ENCODE measurements around the gene CFAP69.
"Not testable (repeated sequence)": the region's sequence is repeated elsewhere in the genome, so short reads cannot be mapped to it uniquely, and the experiment has no call there.

Gene CFAP69

GRCh38 chr7:90347759-90348158, 102.8 kb downstream of the CFAP69 start:
- no peak overlapping the region for H3K27ac ChIP-seq (ENCODE audit: insufficient read depth, low read length, poor library complexity, severe bottlenecking)
- H3K4me3 ChIP-seq (ENCODE audit: insufficient read depth, low read depth, low read length, poor library complexity, severe bottlenecking), result no peak overlapping the region
- no peaks in the 10 kb centered on the region for H3K27me3 ChIP-seq (replicated peaks; ENCODE audit: control insufficient read depth, insufficient read depth, low read length, poor library complexity, severe bottlenecking)
- no peaks in the 10 kb centered on the region for H3K9me3 ChIP-seq (ENCODE audit: control insufficient read depth, low read length)
- peaks cover 6% of the 10 kb centered on the region for H3K36me3 ChIP-seq (ENCODE audit: control insufficient read depth, insufficient read depth, low read length)
- peaks cover 15% of the 10 kb centered on the region for H3K4me1 ChIP-seq (ENCODE audit: control insufficient read depth, insufficient read depth, low read length, poor library complexity, severe bottlenecking)
- DNase-seq, result no peak

- Histone ChIP-seq H3K27ac (ENCODE audit: insufficient read depth, low read length, poor library complexity, severe bottlenecking) (no peak overlapping the region), H3K9me3 (ENCODE audit: control insufficient read depth, low read length) (no peaks in the 10 kb centered on the region), H3K27me3 (replicated peaks; ENCODE audit: control insufficient read depth, insufficient read depth, low read length, poor library complexity, severe bottlenecking) (no peaks in the 10 kb centered on the region), H3K4me3 (ENCODE audit: insufficient read depth, low read depth, low read length, poor library complexity, severe bottlenecking) (no peak overlapping the region), H3K36me3 (ENCODE audit: control insufficient read depth, insufficient read depth, low read length) (peaks cover 12% of the 10 kb centered on the region), H3K4me1 (ENCODE audit: control insufficient read depth, insufficient read depth, low read length, poor library complexity, severe bottlenecking) (peaks cover 15% of the 10 kb centered on the region)
- no peak for DNase-seq
These were observed 104.3 kb downstream of the CFAP69 start for GRCh38 chr7:90349305-90349704.

- H3K4me1 ChIP-seq (ENCODE audit: control insufficient read depth, insufficient read depth, low read length, poor library complexity, severe bottlenecking), result peaks cover 15% of the 10 kb centered on the region
- not testable (repeated sequence) for H3K27ac ChIP-seq (ENCODE audit: insufficient read depth, low read length, poor library complexity, severe bottlenecking)
These were observed 105.1 kb downstream of the CFAP69 start for GRCh38 chr7:90350032-90350431.

GRCh38 chr7:90351987-90352386, 107.0 kb downstream of the CFAP69 start:
- H3K27ac ChIP-seq (ENCODE audit: insufficient read depth, low read length, poor library complexity, severe bottlenecking), result no peak overlapping the region
- H3K36me3 ChIP-seq (ENCODE audit: control insufficient read depth, insufficient read depth, low read length), result peaks cover 28% of the 10 kb centered on the region
- no peak for DNase-seq
- no peak overlapping the region for H3K4me3 ChIP-seq (ENCODE audit: insufficient read depth, low read depth, low read length, poor library complexity, severe bottlenecking)
- no peaks in the 10 kb centered on the region for H3K9me3 ChIP-seq (ENCODE audit: control insufficient read depth, low read length)
- H3K27me3 ChIP-seq (replicated peaks; ENCODE audit: control insufficient read depth, insufficient read depth, low read length, poor library complexity, severe bottlenecking), result no peaks in the 10 kb centered on the region
- peaks cover 11% of the 10 kb centered on the region for H3K4me1 ChIP-seq (ENCODE audit: control insufficient read depth, insufficient read depth, low read length, poor library complexity, severe bottlenecking)

More at GRCh38 chr7:90350032-90350431, 105.1 kb downstream of the CFAP69 start:
- peaks cover 13% of the 10 kb centered on the region for H3K36me3 ChIP-seq (ENCODE audit: control insufficient read depth, insufficient read depth, low read length)
- not testable (repeated sequence) for DNase-seq; H3K27me3 ChIP-seq (replicated peaks; ENCODE audit: control insufficient read depth, insufficient read depth, low read length, poor library complexity, severe bottlenecking); H3K9me3 ChIP-seq (ENCODE audit: control insufficient read depth, low read length); H3K4me3 ChIP-seq (ENCODE audit: insufficient read depth, low read depth, low read length, poor library complexity, severe bottlenecking)
